ENCODE measurements around the gene CHRNG. TPM values are rescaled to one million over a fixed set of nuclear protein-coding genes. Genes with fewer than 3 reads are reported as not detected.

CHRNG gene
- total RNA-seq, 1 donor from 2014 or later: not detected

DNA sequence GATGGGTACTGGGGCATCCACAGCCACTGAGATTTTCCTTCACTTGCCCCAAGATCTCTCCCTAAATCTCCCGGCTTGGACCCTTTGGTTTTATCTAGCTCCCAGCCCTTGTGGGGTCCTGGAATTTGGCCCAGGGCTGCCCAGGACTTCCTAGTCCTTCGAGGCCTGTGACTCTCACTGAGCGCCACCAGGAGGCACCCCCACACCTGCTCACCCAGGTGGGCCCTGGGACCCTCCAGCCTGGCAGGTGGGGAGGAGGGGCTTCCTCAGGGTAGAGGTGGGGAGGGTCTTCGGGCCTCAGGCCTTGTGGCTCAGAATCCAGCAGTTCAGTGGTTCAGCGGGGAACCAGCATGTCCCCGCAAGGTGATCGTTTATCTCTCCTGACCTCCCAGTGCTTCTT, 31.2 kb upstream of the CHRNG start:
- POLR2A ChIA-PET: no interaction called here
- no peak overlapping the region for H3K4me3 Mint-ChIP-seq

DNA sequence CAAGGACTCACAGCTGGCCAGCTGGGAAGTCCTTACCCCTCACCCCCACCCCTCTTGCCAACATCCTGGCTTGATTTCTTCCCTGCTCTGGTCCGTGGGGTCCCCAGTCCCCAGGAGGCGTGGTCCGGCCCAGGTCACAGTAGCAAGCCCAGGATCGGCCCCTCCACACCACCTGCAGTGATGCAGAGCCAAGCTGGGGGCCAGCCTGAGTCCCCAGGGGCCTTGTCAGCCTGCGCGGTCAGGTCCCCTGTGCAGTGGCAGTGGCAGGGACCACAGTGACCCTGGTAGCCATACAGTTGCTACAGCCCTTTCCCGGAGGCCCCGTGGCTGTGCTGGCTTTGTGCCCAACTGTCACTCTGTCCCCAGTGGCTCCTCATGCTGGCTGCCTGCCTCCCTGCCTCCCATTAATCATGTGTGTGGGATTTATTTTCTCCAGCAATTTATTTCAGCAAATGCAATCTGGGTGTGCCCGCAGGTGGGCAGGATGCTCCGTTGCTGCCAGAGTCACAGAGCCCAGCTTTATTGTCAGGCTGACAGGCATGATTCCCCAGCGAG, 28.1 kb upstream of the CHRNG start:
- POLR2A ChIA-PET: no interaction called here
- Mint-ChIP-seq H3K27me3 (peaks cover 17% of the 10 kb centered on the region), H3K9me3 (no peaks in the 10 kb centered on the region), H3K27ac (no peak overlapping the region), H3K36me3 (ENCODE audit: low read depth) (no peaks in the 10 kb centered on the region), H3K4me1 (no peaks in the 10 kb centered on the region), H3K4me3 (no peak overlapping the region)
- DNase-seq (no peak), ATAC-seq (ENCODE audit: low read depth) (no peak)
- intact Hi-C loops (cut with micrococcal nuclease): no loop called here
- CTCF ChIA-PET: no interaction called here
- TF ChIP-seq, protein P1, sequence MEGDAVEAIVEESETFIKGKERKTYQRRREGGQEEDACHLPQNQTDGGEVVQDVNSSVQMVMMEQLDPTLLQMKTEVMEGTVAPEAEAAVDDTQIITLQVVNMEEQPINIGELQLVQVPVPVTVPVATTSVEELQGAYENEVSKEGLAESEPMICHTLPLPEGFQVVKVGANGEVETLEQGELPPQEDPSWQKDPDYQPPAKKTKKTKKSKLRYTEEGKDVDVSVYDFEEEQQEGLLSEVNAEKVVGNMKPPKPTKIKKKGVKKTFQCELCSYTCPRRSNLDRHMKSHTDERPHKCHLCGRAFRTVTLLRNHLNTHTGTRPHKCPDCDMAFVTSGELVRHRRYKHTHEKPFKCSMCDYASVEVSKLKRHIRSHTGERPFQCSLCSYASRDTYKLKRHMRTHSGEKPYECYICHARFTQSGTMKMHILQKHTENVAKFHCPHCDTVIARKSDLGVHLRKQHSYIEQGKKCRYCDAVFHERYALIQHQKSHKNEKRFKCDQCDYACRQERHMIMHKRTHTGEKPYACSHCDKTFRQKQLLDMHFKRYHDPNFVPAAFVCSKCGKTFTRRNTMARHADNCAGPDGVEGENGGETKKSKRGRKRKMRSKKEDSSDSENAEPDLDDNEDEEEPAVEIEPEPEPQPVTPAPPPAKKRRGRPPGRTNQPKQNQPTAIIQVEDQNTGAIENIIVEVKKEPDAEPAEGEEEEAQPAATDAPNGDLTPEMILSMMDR (IDR thresholded peaks at IDR 0.05): no peak

More for the DNA sequence above, 31.2 kb upstream of the CHRNG start:
- Mint-ChIP-seq H3K27me3 (peaks cover 33% of the 10 kb centered on the region), H3K9me3 (no peaks in the 10 kb centered on the region), H3K27ac (no peak overlapping the region), H3K36me3 (ENCODE audit: low read depth) (no peaks in the 10 kb centered on the region), H3K4me1 (peaks cover 4% of the 10 kb centered on the region)
- CTCF ChIA-PET: no interaction called here
- DNase-seq (no peak), ATAC-seq (ENCODE audit: low read depth) (no peak)
- TF ChIP-seq, protein P1 (IDR thresholded peaks at IDR 0.05): no peak
- intact Hi-C loops (cut with micrococcal nuclease): no loop called here

DNA sequence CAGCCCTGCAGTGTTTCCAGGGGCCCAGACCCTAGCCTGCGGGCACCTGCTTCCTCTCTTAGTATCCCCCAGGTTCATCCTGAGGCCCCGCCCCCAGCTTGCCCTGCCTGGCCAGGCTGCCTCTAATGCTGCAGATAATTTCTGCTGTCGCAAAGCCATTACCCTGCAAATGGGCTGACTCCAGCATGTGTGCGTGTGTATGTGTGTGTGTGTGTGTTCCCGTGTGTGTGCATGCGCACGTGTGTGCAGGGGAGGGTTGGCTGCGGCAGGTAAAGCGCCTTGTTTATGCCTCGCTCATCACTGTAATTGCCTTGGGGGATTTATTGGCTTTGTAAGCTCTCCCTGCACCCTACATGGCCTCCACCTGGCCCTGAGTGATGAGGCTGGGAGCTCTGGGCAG, 26.9 kb upstream of the CHRNG start:
- CTCF ChIA-PET: no interaction called here

DNA sequence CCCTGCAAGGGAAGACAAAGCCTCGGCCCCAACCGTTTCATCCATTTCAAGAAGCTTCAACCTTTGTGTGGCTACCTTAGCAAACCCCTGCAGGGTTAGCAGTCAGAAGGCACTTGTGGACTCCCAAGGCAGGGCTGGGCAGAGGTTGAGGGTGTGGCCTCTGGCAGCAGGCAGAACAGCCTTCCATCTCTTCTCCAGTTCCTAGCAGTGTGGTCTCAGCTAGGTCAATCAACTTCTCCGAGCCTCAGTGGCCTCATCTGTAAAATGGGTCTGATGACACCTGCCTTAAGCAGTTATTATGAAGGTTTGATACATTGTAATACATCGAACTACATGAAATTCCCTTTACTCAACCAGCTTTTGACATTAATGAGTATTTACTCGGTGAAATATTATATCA, 26.1 kb upstream of the CHRNG start:
- Mint-ChIP-seq H3K9me3 (no peaks in the 10 kb centered on the region), H3K4me1 (no peaks in the 10 kb centered on the region), H3K4me3 (no peak overlapping the region), H3K36me3 (ENCODE audit: low read depth) (no peaks in the 10 kb centered on the region), H3K27ac (no peak overlapping the region), H3K27me3 (peaks cover 17% of the 10 kb centered on the region)
- POLR2A ChIA-PET: no interaction called here
- intact Hi-C loops (cut with micrococcal nuclease): no loop called here
- ATAC-seq (ENCODE audit: low read depth) (no peak), DNase-seq (no peak)
- CTCF ChIA-PET: no interaction called here
- TF ChIP-seq, protein P1 (IDR thresholded peaks at IDR 0.05): no peak

More for the DNA sequence above, 26.9 kb upstream of the CHRNG start:
- DNase-seq (no peak), ATAC-seq (ENCODE audit: low read depth) (no peak)
- no peak overlapping the region for H3K27ac Mint-ChIP-seq
- no peaks in the 10 kb centered on the region for H3K36me3 Mint-ChIP-seq (ENCODE audit: low read depth)
- POLR2A ChIA-PET: no interaction called here
- intact Hi-C loops (cut with micrococcal nuclease): no loop called here
- H3K4me1 Mint-ChIP-seq: no peaks in the 10 kb centered on the region
- TF ChIP-seq, protein P1 (IDR thresholded peaks at IDR 0.05): no peak
- H3K27me3 Mint-ChIP-seq: peaks cover 17% of the 10 kb centered on the region
- H3K9me3 Mint-ChIP-seq: no peaks in the 10 kb centered on the region
- H3K4me3 Mint-ChIP-seq: no peak overlapping the region

DNA sequence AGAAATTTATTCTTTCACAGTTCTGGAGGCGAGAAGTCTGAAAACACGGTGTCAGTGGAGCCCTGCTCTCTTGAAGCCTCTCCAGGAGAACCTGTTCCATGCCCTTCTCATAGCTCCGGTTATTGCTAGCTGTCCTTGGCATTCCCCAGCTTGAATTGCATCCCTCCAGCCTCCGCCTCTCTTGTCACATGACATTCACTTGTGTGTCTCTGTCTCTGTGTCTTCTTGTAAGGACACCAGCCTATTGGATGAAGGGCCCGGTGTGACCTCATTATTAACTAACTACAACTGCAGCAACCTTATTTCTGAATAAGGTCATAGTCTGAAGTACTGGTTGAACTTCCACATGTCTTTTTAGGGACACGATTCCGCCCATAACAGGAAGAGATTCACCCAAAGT, 23.9 kb upstream of the CHRNG start:
- Mint-ChIP-seq H3K4me3 (no peak overlapping the region), H3K9me3 (no peaks in the 10 kb centered on the region), H3K36me3 (ENCODE audit: low read depth) (no peaks in the 10 kb centered on the region), H3K4me1 (no peaks in the 10 kb centered on the region), H3K27me3 (peaks cover 26% of the 10 kb centered on the region), H3K27ac (no peak overlapping the region)
- no peak for ATAC-seq (ENCODE audit: low read depth)
- DNase-seq: no peak
- intact Hi-C loops (cut with micrococcal nuclease): no loop called here
- TF ChIP-seq, protein P1 (IDR thresholded peaks at IDR 0.05): no peak
- CTCF ChIA-PET: no interaction called here
- POLR2A ChIA-PET: no interaction called here
